Ammon's horn (tissue), 1 donor: ENCODE measurements around the gene PRDX6.
"Not testable (repeated sequence)": the region's sequence is repeated elsewhere in the genome, so short reads cannot be mapped to it uniquely, and the experiment has no call there.

ENCODE experiments used
- DNase-seq: peaks from one replicate; pipeline ENCODE4 v3.0.0-alpha.2; 2016; ENCODE audit warnings: low spot score

Gene PRDX6

GRCh38 chr1:173469656-173470055, 7.5 kb upstream of the PRDX6 start:
- DNase-seq, result no peak

GRCh38 chr1:173470608-173471007, 6.5 kb upstream of the PRDX6 start:
- no peak for DNase-seq

GRCh38 chr1:173473599-173474011, 3.5 kb upstream of the PRDX6 start:
- no peak for DNase-seq

GRCh38 chr1:173474097-173474779, 2.9 kb upstream of the PRDX6 start:
- DNase-seq, result no peak

- DNase-seq, result not testable (repeated sequence)
These were observed 2.2 kb upstream of the PRDX6 start for GRCh38 chr1:173474780-173475421.

- peak; percentile 25 for DNase-seq
These were observed 1.5 kb upstream of the PRDX6 start for GRCh38 chr1:173475564-173476196.

GRCh38 chr1:173476197-173476664, 904 bp upstream of the PRDX6 start:
- no peak for DNase-seq

- DNase-seq, result peak; percentile 98
These were observed 360 bp upstream of the PRDX6 start for GRCh38 chr1:173476665-173477285.

GRCh38 chr1:173478094-173478674, 1.0 kb downstream of the PRDX6 start:
- DNase-seq, result peak; percentile 53

- no peak for DNase-seq
These were observed 2.5 kb downstream of the PRDX6 start for GRCh38 chr1:173479649-173480048.

- DNase-seq, result no peak
These were observed 4.1 kb downstream of the PRDX6 start for GRCh38 chr1:173481195-173481772.

- no peak for DNase-seq
These were observed 5.5 kb downstream of the PRDX6 start for GRCh38 chr1:173482683-173483082.

- DNase-seq, result no peak
These were observed 7.1 kb downstream of the PRDX6 start for GRCh38 chr1:173484276-173484675.

GRCh38 chr1:173485401-173485800, 8.3 kb downstream of the PRDX6 start:
- no peak for DNase-seq

GRCh38 chr1:173488001-173488400, 10.9 kb downstream of the PRDX6 start:
- no peak for DNase-seq

GRCh38 chr1:173489149-173489600, 12.0 kb downstream of the PRDX6 start:
- no peak for DNase-seq

- no peak for DNase-seq
These were observed 12.8 kb downstream of the PRDX6 start for GRCh38 chr1:173489929-173490328.

GRCh38 chr1:173491508-173491907, 14.4 kb downstream of the PRDX6 start:
- DNase-seq, result no peak

- not testable (repeated sequence) for DNase-seq
These were observed 16.0 kb downstream of the PRDX6 start for GRCh38 chr1:173493125-173493524.

- no peak for DNase-seq
These were observed 18.6 kb downstream of the PRDX6 start for GRCh38 chr1:173495609-173496267.

- no peak for DNase-seq
These were observed 19.7 kb downstream of the PRDX6 start for GRCh38 chr1:173496757-173497320.
